ENCODE results near the gene SLC44A1. TPM values are rescaled to one million over a fixed set of nuclear protein-coding genes. Genes with fewer than 3 reads are reported as not detected.
A peak's percentile ranks its signal among the peaks of the same experiment; 100 is the strongest.
"Not testable (repeated sequence)": the region's sequence is repeated elsewhere in the genome, so short reads cannot be mapped to it uniquely, and the experiment has no call there.

Gene SLC44A1
- total RNA-seq, 2 experiments from 2014 or later: 14.1 to 14.3 TPM

DNA sequence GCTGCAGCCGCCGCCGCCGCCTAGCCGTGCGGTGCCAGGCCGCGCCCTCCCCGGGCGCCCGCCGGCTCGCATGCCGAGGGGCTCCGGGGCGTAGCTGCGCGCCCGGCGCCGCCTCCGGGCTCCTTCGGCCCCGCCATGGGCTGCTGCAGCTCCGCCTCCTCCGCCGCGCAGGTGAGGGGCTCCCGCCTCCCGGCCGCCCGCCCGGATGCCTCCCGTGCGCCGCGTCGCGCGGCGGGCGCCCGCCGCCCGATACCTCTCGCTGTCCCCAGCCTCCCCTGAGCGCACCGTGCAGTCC is 230 bp downstream of the SLC44A1 start:
- peak; percentile 75 for ATAC-seq
- H3K27me3 Mint-ChIP-seq (ENCODE audit: low read depth): peaks cover 56% of the 10 kb centered on the region
- peaks cover 25% of the 10 kb centered on the region for H3K4me1 Mint-ChIP-seq (ENCODE audit: low read depth)
- DNase-seq: no peak
- H3K36me3 Mint-ChIP-seq (ENCODE audit: low read depth): no peaks in the 10 kb centered on the region
- ChIA-PET CTCF (interaction anchor here (0.9 to 3.1 kb wide), 14 partner anchors 11 to 382 kb away, joined by 3 to 12 read pairs (median 4); no protein-coding TSS in a partner anchor), POLR2A (interaction anchor here (0.8 to 2.4 kb wide), 4 partner anchors 9 to 160 kb away, joined by 3 to 15 read pairs (median 5); no protein-coding TSS in a partner anchor)
- peak overlapping the region; percentile 83 for H3K4me3 Mint-ChIP-seq
- peak overlapping the region; percentile 69 for H3K27ac Mint-ChIP-seq
- H3K9me3 Mint-ChIP-seq (ENCODE audit: insufficient read depth): no peaks in the 10 kb centered on the region

DNA sequence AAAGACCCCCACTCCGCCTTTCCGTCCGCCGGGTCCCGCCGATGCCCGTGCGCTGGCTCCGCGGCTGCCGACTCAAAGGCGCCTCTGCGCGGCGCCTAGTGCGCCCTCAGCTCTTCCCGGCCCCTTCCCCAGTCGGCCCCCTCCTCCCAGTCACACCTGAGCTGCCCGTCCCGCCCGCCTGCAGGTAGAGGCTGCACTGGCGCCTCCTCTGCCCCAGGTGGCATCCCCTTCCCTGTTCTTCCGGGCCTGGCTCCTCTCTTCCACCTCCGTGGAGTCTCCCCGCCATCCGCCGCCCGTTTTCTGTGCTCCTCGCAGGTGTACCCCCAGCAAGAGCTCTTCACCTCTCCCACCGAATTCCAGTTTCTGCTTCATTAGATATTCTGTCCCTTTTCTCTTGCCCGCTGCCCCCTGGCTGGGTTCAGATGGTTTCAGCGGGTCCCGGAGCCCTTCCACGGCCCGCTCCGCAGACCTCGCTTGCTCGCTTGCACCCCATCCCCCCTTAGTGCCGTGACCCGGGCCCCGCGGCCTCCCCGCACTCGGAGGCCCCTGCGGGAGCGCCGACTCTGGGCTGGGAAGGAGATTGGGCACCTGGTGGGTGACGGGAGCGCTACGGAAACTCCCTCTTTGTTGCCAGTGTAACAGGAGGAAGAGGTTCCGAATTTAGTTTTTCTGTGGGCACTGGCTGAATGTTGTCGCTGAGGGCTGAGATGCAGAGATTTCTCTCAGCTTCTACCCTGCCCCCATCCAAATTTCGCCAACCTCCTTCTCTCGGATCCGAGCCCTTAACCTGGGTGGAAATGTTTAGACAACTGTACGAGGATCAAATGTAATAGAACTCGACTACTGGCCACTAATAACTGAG is 809 bp downstream of the SLC44A1 start:
- H3K27me3 Mint-ChIP-seq (ENCODE audit: low read depth): peaks cover 55% of the 10 kb centered on the region
- H3K4me1 Mint-ChIP-seq (ENCODE audit: low read depth): peaks cover 25% of the 10 kb centered on the region
- H3K27ac Mint-ChIP-seq: peak overlapping the region; percentile 69
- CTCF ChIA-PET: interaction anchor here (0.9 to 3.1 kb wide), 12 partner anchors 10 to 381 kb away, joined by 3 to 12 read pairs (median 4); no protein-coding TSS in a partner anchor
- DNase-seq: peak; percentile 44
- ATAC-seq: peak; percentile 9
- H3K4me3 Mint-ChIP-seq: peak overlapping the region; percentile 83
- POLR2A ChIA-PET: interaction anchor here (0.6 to 2.4 kb wide), 5 partner anchors 9 to 160 kb away, joined by 3 to 15 read pairs (median 5); no protein-coding TSS in a partner anchor
- no peaks in the 10 kb centered on the region for H3K9me3 Mint-ChIP-seq (ENCODE audit: insufficient read depth)
- no peaks in the 10 kb centered on the region for H3K36me3 Mint-ChIP-seq (ENCODE audit: low read depth)

DNA sequence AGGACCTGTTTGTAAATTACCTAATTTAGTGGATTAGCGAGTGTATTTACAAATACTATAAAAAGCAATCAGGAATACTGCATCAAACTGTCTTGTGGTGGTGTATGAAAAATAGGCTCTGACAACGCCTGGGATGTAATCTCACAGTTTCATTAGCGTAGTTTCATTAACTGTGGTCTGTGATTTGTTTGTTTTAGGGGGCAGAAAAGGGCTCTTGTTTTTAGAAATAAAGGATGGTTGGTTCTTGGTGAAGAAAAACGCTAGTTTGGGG is 1.4 kb downstream of the SLC44A1 start:
- Mint-ChIP-seq H3K27me3 (ENCODE audit: low read depth) (peaks cover 50% of the 10 kb centered on the region), H3K36me3 (ENCODE audit: low read depth) (no peaks in the 10 kb centered on the region)
- no peak for ATAC-seq

DNA sequence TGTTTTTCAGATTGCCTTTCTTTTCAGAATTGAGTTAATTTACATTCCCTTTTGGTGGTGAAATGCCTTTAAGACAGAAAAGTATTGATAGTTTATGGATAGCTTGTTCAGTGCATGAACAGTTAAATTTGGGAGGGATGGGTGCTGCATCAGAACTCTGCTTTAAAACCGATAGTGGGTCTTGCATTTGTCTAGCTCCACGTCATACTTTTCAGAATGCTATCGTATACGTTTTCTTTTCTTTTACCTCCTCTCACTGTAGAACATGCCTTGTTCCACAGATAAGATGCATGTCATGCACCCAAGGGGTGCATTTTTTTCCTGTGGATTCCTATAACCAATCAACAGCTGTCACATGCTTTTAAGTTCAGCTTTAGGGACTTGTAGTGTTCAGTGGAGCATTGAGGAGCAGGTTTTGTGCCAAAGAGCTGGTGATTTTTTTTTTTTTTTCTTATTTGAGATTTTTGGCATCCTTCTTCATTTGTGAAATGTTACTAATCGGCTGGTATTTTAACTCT is 2.3 kb downstream of the SLC44A1 start:
- no peak overlapping the region for H3K27ac Mint-ChIP-seq
- H3K36me3 Mint-ChIP-seq (ENCODE audit: low read depth): no peaks in the 10 kb centered on the region
- no peak for DNase-seq
- ChIA-PET POLR2A (interaction anchor here (1.5 to 1.7 kb wide), 2 partner anchors 138 to 159 kb away, joined by 3 to 4 read pairs; no protein-coding TSS in a partner anchor), CTCF (interaction anchor here (2.7 to 3.1 kb wide), 2 partner anchors 9 to 16 kb away, joined by 10 to 12 read pairs; no protein-coding TSS in a partner anchor)
- H3K27me3 Mint-ChIP-seq (ENCODE audit: low read depth): peaks cover 42% of the 10 kb centered on the region
- no peak overlapping the region for H3K4me3 Mint-ChIP-seq
- H3K9me3 Mint-ChIP-seq (ENCODE audit: insufficient read depth): no peaks in the 10 kb centered on the region
- peaks cover 25% of the 10 kb centered on the region for H3K4me1 Mint-ChIP-seq (ENCODE audit: low read depth)
- ATAC-seq: no peak

More for the DNA sequence above, 1.4 kb downstream of the SLC44A1 start:
- Mint-ChIP-seq H3K4me1 (ENCODE audit: low read depth) (peaks cover 25% of the 10 kb centered on the region), H3K4me3 (peak overlapping the region; percentile 83), H3K27ac (no peak overlapping the region), H3K9me3 (ENCODE audit: insufficient read depth) (no peaks in the 10 kb centered on the region)
- ChIA-PET POLR2A (interaction anchor here (1.5 kb wide), 1 partner anchor 139 kb away, joined by 3 read pairs; no protein-coding TSS in a partner anchor), CTCF (interaction anchor here (2.7 to 3.1 kb wide), 2 partner anchors 9 to 16 kb away, joined by 10 to 12 read pairs; no protein-coding TSS in a partner anchor)
- no peak for DNase-seq

DNA sequence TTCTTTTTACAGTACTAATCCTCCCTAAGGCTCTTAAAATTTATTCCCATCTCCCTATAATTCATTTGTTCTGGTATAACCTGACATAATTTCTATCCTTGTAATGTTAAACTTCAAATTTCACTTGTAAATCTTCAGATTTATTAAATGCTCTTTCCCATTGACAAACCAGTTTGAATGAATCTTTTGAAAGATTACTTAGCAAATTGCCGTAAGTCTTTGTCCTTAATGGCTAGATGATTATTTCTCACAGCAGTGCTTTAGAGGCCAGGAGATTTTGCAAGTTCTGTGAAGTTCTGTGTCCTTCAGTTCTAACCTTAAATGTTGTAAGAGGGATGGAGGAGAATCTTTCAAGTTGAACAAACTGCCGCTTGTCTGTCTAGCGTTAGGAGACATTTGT is 4.2 kb downstream of the SLC44A1 start:
- no peak for ATAC-seq
- Mint-ChIP-seq H3K4me3 (no peak overlapping the region), H3K27ac (no peak overlapping the region), H3K36me3 (ENCODE audit: low read depth) (no peaks in the 10 kb centered on the region), H3K4me1 (ENCODE audit: low read depth) (peaks cover 20% of the 10 kb centered on the region), H3K27me3 (ENCODE audit: low read depth) (peaks cover 28% of the 10 kb centered on the region), H3K9me3 (ENCODE audit: insufficient read depth) (no peaks in the 10 kb centered on the region)
- ChIA-PET CTCF (no interaction called here), POLR2A (no interaction called here)
- no peak for DNase-seq

DNA sequence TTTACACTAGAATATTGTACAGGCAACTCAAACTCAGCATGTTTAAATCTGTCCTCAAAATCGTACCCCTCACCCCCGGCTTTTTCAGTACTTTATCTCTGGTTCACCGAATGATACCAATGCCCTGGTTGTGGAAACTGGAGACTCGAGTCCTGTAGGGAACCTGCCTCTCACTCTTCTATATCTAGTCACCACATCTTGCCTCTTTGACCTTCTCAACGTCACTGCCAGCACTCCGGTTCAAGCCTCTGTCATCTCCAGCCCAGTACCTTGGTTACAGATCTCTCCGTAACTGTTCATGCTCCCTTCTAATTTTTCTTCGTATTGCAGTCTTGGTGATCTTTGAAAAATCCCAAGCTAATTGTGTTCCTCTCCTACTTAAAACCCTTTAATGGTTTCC is 6.7 kb downstream of the SLC44A1 start:
- Mint-ChIP-seq H3K4me1 (ENCODE audit: low read depth) (peaks cover 8% of the 10 kb centered on the region), H3K36me3 (ENCODE audit: low read depth) (no peaks in the 10 kb centered on the region), H3K4me3 (no peak overlapping the region), H3K9me3 (ENCODE audit: insufficient read depth) (no peaks in the 10 kb centered on the region), H3K27ac (no peak overlapping the region), H3K27me3 (ENCODE audit: low read depth) (peaks cover 21% of the 10 kb centered on the region)
- ATAC-seq: no peak
- POLR2A ChIA-PET: no interaction called here
- DNase-seq: no peak
- CTCF ChIA-PET: no interaction called here

DNA sequence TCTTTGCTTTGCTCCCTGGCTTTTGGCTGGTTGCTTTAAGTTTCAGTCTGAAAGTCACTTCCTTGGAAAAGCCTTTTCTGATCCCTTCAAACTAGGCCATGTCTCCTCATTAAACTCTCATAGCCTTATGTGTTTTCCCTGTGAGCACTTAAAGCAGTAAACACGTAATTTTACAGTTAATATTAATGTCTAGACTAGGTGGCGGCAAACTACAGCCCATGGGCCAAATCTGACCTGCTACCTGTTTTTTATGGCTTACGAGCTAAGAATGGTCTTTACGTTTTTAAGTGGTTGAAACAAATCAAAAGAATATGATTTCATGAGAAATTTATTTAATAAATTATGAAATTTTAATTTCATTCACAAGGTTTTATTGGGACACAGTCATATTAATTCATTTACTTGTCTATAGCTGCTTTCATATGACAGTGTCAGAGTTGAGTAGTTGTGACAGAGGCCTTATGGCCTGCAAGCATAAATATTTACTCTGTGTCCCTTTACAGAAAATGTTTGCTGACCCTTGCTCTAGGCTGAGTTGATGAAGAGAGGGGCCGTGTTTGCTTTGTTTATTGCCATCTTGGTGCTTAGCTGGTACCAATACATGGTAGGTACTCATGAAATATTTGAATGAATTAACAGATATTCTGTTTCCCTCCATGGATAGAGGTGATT is 7.4 kb downstream of the SLC44A1 start:
- H3K9me3 Mint-ChIP-seq (ENCODE audit: insufficient read depth): no peaks in the 10 kb centered on the region
- H3K4me3 Mint-ChIP-seq: no peak overlapping the region
- no peaks in the 10 kb centered on the region for H3K36me3 Mint-ChIP-seq (ENCODE audit: low read depth)
- CTCF ChIA-PET: no interaction called here
- ATAC-seq: no peak
- no peak for DNase-seq
- POLR2A ChIA-PET: interaction anchor here (0.6 kb wide), 1 partner anchor 189 kb away, joined by 4 read pairs; no protein-coding TSS in a partner anchor
- peaks cover 5% of the 10 kb centered on the region for H3K4me1 Mint-ChIP-seq (ENCODE audit: low read depth)
- H3K27me3 Mint-ChIP-seq (ENCODE audit: low read depth): peaks cover 14% of the 10 kb centered on the region
- no peak overlapping the region for H3K27ac Mint-ChIP-seq

- Mint-ChIP-seq H3K27me3 (ENCODE audit: low read depth) (peaks cover 13% of the 10 kb centered on the region), H3K4me3 (no peak overlapping the region), H3K4me1 (ENCODE audit: low read depth) (peaks cover 5% of the 10 kb centered on the region), H3K36me3 (ENCODE audit: low read depth) (no peaks in the 10 kb centered on the region), H3K9me3 (ENCODE audit: insufficient read depth) (no peaks in the 10 kb centered on the region), H3K27ac (no peak overlapping the region)
- POLR2A ChIA-PET: no interaction called here
- CTCF ChIA-PET: no interaction called here
- ATAC-seq (no peak), DNase-seq (no peak)
Measured at GRCh38 chr9:105252405-105252756, 7.9 kb downstream of the SLC44A1 start.

DNA sequence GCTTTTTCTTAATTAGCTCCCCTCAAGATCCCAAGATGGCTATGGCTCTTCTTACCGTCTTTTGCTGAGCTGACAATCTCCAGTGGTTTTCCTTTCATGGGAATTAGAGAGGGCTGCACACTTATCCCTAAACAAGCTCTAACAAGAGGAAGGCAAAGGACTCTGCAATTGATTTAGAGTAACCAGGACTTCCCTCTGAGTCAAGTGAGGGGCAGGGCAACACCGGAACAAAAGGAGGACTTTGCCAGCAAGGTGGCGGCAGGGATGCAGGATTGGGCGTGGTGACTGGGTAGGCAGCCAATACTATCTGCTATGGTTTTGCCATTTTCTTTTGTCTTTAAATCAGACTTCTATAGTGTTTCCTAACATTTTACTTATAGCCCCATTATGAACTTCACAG is 9.8 kb downstream of the SLC44A1 start:
- ATAC-seq (no peak), DNase-seq (no peak)
- Mint-ChIP-seq H3K4me3 (no peak overlapping the region), H3K27ac (no peak overlapping the region), H3K27me3 (ENCODE audit: low read depth) (peaks cover 2% of the 10 kb centered on the region), H3K4me1 (ENCODE audit: low read depth) (peaks cover 7% of the 10 kb centered on the region), H3K9me3 (ENCODE audit: insufficient read depth) (no peaks in the 10 kb centered on the region), H3K36me3 (ENCODE audit: low read depth) (no peaks in the 10 kb centered on the region)
- CTCF ChIA-PET: interaction anchor here (0.9 to 2.5 kb wide), 3 partner anchors 9 to 162 kb away, joined by 3 to 12 read pairs (median 3); partner anchors contain the start of gene SLC44A1
- POLR2A ChIA-PET: interaction anchor here (1.9 kb wide), 1 partner anchor 9 kb away, joined by 5 read pairs; no protein-coding TSS in a partner anchor

GRCh38 chr9:105255421-105255820 is 11.0 kb downstream of the SLC44A1 start:
- ChIA-PET POLR2A (interaction anchor here (1.4 kb wide), 1 partner anchor 11 kb away, joined by 3 read pairs; the partner anchor contains the start of gene SLC44A1), CTCF (interaction anchor here (1.1 to 2.5 kb wide), 2 partner anchors 10 to 150 kb away, joined by 3 to 12 read pairs; partner anchors contain the start of gene SLC44A1)
- DNase-seq (no peak), ATAC-seq (no peak)
- H3K27ac Mint-ChIP-seq: no peak overlapping the region
- H3K4me3 Mint-ChIP-seq: no peak overlapping the region
- no peaks in the 10 kb centered on the region for H3K9me3 Mint-ChIP-seq (ENCODE audit: insufficient read depth)
- peaks cover 2% of the 10 kb centered on the region for H3K27me3 Mint-ChIP-seq (ENCODE audit: low read depth)
- H3K36me3 Mint-ChIP-seq (ENCODE audit: low read depth): no peaks in the 10 kb centered on the region
- H3K4me1 Mint-ChIP-seq (ENCODE audit: low read depth): peaks cover 13% of the 10 kb centered on the region

DNA sequence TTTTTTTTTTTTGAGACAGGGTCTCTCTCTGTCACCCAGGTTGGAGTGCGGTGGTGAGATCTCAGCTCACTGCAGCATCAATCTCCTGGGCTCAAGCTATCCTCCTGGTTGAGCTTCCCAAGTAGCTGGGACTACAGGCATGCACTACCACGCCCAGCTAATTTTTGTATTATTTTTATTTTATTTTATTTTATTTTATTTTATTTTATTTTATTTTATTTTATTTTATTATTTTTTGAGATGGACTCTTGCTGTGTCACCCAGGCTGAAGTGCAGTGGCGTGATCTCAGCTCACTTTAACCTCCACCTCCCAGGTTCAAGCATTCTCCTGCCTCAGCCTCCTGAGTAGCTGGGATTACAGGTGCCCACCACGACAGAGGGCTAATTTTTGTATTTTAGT is 12.1 kb downstream of the SLC44A1 start:
- H3K4me1 Mint-ChIP-seq (ENCODE audit: low read depth): peaks cover 13% of the 10 kb centered on the region
- H3K4me3 Mint-ChIP-seq; H3K36me3 Mint-ChIP-seq (ENCODE audit: low read depth); H3K27ac Mint-ChIP-seq; DNase-seq; ATAC-seq; H3K9me3 Mint-ChIP-seq (ENCODE audit: insufficient read depth); H3K27me3 Mint-ChIP-seq (ENCODE audit: low read depth): not testable (repeated sequence)
- ChIA-PET POLR2A (interaction anchor here (1.4 kb wide), 1 partner anchor 12 kb away, joined by 3 read pairs; the partner anchor contains the start of gene SLC44A1), CTCF (interaction anchor here (2.5 kb wide), 1 partner anchor 11 kb away, joined by 12 read pairs; the partner anchor contains the start of gene SLC44A1)
